GM18858 (cell line): ENCODE measurements around the gene BRME1.
"Not testable (repeated sequence)": the region's sequence is repeated elsewhere in the genome, so short reads cannot be mapped to it uniquely, and the experiment has no call there.

Experiments used
- ATAC-seq: cut with Tn5 transposase; IDR thresholded peaks from one replicate; pipeline ENCODE4 v1.9.1; 2021; ENCODE audit not compliant: unreplicated experiment

The BRME1 gene

DNA sequence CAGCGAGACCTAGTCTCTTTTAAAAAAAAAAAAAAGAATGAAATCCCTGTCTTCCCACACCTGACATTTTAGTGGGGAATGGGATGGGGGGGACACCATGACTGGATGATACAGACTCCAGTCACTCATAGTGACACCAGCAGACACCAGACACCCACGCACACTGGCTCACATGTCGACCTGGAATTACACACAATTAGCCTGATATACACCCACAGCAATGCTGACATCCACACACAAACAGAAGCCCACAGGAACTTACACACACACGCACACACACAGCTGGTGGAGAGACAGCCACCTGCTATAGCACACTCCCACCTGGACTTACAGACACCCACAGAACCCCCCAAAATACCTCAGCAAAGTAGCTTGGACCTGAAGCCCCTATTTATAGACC lies 37.3 kb downstream of the BRME1 start:
- no peak for ATAC-seq

DNA sequence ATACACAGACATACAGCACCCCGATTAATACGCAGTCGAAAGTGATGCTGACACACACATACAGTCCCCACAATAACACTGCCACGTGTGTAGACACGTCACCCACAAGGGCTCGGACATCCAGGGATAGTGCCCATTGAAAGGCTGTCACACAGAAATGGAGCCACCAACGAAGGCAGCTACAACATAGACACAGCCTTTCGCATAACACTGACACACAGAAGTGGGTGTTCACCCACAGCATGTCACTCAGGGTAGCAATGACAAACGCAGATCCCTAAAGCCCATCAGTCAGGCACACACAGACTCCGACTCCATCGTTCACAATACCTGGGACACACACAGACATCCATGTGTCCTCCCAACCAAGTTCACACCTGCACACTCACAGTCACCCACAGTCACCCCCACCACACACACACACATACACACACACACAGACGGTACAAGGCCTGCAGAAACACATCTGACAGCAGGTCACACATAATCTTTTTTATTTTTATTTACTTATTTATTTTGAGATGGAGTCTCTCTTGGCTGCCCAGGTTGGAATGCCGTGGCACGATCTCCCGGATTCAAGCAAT lies 39.4 kb downstream of the BRME1 start:
- no peak for ATAC-seq

DNA sequence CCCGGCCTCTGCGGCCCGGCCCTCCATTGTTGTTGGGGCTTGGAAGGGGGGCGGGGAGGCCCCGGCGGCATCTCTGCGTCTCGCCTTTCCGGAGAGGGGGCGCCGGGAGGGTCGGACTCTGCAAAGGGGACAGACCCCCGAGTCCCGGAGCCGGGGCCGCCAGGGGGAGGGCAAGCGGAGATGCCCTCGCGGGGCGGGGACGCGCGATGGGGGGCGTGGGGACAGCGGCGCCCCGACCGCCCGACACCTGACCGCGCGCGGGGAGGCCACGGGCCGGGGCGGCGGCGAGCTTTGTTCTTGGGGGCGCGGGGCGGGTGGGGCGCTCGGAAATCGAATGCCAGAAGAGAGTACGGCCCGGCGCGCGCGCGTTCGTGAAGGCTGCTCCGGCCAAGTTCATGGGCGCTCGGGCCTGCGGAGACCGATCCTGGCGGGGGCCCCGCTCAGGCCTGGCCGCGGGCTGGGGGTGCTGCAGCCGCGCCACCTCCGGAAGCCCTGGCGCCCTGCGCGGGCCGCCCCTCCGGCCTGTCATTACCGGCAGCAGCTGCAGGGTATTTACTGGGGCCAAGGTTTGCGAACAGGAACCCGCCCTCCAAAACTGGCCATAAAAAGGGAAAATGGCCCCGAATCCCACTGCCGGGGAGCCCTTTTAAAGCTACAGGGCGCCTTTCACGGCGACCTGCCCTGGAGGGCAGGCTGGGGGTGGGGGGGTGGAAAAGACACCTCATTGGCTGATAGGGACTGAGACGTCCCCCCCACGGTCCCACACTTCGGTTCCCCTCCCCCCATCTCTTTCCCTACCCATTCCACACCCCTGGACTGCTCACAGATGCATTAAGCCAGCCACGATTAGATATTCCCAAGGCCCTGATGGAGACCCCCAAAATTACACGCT lies 40.1 kb downstream of the BRME1 start:
- no peak for ATAC-seq

DNA sequence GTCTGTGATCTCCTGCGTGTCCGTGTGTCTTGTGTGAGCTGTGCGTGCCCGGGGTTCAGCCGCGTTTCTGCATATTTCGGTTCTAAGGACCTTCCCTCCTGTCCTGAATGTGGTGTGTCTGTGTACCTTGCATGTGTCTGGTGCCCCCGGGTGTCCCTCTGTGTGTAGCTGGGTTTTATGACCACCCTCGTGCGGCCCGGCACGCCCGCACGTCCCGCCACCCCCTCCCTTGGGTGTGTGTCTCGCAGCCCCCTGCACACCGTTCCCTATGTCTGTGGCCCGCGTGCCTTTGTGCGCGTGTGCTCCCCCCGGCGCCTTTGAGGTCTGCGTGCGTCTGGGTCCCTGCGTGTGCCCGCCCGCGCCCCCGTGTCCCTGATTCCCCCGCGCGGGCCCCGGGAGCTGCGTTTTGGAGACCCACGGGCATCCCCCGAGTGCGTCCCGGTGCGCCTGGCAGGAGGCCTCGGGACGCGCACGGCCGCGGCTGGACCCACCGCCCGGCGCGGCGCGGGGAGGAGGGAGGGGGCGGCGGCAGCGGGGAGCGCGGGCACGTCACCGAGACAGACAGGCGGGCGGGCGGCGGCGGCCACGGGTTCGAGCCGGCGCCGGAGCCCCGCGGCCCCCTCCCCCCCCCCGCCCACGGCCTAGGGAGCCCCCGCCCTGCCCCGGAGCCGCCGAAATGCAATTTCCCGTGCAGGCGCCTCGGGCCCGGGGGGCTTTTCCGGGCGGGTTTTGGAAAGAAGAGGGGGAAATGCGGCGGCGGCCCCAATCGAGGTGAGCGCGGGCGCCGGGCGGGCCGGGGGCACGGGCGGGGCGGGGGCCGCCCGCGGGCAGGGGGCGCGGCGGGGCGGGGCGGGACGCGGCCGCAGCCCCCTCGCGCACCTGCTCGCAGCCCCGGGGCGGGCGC lies 41.0 kb downstream of the BRME1 start:
- no peak for ATAC-seq

DNA sequence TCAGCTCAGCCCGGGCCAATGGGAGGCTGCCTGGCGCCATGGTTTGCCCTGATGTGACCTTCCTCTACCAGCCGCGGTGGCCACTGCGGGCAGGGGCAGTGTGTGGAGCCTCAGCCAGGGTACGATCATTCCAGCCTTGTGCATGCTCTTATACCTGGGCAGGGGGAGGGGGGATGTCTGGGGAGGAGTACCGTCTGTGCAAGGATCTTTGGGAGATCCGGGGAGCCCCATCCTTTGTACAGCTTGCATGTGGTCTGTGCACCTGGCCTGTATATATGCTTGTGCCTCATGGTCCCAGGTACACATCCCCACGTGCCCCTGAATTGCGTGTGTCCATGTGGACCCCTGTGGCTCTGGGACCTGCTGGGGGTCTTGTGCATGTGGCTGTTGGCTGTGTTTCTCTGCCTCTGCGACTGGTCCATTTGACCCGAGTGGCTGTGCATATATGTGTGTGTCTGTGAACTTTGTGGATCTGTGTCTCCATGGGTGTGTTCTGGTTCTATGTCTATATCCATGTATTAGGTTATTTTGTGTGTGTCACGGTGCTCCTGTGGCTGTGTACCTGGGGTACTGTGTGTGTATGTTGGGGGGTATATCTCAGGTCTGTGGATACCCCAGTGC lies 41.8 kb downstream of the BRME1 start:
- ATAC-seq: no peak

DNA sequence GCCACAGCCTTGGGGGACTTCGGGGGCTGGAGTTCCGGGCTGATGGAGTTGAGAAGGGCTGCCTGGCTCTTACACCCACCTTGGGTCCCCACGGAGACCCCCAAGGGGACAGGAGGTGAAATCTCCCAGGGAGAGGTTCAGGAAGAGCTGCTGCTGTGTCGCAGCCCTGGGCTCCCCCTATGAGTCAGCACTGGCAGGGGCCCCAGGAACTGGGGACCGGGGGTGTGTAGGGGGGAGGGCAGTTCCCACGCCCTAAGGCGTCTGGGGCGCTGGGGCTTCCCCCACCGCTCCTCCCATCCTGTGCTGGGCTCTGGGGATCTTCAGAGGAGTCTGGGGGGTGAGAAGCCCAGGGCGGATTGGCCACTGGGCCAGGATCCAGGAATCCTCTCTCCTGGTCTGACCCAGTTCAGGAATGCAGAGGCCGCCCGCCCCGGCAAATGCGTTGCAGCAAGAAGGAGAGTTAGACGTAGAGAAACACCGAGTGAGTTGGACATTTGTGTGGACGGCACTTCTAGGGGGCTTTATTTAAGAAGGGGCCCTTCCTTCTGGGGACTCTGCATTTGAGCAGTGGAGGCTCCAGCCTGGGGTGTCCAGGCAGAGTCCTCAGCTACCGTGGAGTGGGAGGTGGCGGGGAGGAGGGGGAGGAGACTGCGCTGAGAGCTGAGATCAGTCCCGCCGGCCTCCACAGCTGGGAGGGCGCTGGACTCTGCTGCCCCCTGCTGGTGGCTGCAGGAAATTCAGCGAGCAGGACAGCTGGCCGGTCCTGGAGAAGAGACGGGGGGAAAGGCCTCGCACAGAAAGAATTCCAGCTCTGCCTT lies 44.0 kb downstream of the BRME1 start:
- no peak for ATAC-seq

DNA sequence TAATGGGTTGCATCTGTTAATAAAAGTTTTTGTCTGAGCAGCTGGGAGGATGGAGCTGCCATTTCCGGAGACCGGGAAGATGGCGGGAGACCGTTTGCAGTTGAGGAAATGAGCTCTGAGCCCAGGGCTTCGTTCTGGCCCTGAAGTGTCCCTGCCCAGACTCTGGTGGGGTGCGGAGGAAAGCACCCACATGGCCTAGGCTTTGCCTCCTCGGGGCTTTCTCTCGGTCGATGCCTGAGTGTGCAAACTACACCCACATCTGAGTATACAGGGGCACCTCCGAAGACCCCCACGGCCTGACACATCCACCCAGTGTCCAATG lies 44.6 kb downstream of the BRME1 start:
- no peak for ATAC-seq

DNA sequence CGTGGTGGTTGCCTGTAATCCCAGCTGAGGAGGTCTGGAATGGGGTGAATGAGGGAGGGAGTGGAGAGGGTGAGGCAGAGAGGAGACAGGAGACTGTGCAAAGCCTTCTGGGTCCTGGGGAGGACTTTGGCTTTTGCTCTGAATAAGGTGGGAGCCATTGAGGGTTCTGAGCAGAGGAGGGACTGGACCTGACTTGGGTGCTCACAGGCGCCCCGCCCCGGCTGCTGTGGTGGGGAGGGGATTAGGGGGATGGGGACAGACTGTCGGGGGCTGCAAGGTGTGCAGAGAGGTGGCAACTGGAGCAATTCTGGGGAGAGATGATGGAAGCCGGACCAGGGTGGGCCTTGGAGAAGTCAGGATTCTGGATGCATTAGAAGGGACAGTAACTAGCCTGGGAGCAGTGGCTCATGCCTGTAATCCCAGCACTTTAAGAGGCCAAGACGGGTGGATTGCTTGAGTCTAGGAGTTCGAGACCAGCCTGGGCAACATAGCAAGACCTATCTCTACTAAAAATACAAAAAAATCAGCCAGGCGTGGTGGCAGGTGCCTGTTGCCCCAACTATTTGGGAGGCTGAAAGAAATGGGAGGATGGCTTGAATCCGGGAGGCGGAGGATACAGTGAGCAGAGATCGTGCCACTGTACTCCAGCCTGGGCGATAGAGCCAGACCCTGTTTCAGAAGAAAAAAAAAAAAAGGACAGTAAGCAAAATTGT lies 45.1 kb downstream of the BRME1 start:
- ATAC-seq: no peak

DNA sequence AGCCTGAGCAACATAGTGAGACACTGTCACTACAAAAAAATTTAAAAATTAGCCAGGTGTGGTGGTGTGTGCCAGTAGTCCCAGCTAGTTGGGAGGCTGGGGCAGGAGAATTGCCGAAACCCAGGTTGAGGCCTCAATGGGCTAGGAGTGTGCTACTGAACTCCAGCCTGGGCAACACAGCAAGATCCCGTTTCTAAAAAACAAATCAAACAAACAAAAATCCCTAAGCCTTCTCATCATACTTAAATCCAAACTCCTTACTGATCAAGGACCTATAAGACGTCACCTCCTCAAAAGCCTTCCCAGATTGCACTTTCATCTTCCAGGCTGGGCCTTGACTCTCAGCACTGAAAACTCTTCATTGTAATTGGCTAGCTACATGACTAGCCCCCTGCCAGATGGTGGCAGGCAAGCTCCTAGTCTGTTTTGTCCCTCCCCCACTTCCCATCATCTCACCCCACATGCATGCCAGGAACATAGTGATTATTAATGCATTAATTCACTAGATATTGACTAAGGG lies 46.5 kb downstream of the BRME1 start:
- ATAC-seq: no peak

DNA sequence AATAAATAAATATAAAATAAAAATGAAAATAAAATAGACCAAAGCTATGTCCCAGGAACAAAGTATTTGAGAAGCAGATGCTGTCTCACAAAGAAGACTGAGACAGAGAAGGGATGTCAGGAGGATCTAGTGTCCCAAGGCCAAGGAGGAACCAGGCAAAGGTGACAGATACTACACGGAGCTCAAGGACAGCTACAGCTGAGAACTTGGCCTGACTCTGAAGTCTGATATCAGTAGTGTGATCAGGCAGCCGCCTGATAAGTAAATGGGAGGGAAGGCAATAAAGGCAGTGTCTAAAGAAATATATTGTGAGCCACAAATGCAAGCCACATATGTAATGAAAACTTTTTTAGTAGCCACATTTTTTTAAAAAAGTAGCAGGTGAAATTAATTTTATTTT lies 49.4 kb downstream of the BRME1 start:
- ATAC-seq: no peak

DNA sequence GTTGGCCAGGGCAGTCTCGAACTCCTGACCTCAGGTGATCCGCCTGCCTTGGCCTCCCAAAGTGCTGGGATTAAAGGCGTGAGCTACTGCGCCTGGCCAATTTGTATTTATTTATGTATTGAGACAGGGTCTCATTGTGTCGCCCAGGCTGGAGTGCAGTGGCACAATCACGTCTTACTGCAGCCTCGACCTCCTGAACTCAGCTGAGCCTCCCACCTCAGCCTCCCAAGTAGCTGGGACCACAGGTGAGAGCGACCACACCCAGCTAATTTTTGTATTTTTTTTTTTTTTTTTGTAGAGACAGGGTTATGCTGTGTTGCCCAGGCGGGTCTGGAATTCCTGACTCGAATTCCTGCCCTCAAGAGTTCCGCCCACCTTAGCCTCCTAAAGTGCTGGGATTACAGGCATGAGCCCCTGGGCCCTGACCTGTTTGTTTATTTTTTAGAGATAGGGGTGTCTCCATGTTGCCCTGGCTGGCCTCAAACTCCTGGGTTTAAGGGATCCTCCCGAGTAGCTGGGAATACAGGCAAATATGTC lies 53.7 kb downstream of the BRME1 start:
- ATAC-seq: not testable (repeated sequence)

DNA sequence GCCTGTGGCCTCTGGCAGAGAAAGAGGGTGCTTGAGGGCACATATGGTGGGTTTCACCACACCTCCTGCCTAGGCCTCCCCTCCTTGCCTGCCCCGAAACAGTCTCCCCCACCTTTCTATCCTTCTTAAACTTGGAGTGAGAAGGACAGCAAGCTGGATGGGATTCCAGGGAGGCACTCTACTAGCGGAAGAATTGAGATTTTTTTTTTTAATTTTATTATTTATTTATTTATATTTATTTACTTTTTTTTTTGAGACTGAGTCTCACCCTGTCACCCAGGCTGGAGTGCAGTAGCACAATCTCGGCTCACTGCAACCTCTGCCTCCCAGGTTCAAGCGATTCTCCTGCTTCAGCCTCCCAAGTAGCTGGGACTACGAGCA lies 54.2 kb downstream of the BRME1 start:
- not testable (repeated sequence) for ATAC-seq

DNA sequence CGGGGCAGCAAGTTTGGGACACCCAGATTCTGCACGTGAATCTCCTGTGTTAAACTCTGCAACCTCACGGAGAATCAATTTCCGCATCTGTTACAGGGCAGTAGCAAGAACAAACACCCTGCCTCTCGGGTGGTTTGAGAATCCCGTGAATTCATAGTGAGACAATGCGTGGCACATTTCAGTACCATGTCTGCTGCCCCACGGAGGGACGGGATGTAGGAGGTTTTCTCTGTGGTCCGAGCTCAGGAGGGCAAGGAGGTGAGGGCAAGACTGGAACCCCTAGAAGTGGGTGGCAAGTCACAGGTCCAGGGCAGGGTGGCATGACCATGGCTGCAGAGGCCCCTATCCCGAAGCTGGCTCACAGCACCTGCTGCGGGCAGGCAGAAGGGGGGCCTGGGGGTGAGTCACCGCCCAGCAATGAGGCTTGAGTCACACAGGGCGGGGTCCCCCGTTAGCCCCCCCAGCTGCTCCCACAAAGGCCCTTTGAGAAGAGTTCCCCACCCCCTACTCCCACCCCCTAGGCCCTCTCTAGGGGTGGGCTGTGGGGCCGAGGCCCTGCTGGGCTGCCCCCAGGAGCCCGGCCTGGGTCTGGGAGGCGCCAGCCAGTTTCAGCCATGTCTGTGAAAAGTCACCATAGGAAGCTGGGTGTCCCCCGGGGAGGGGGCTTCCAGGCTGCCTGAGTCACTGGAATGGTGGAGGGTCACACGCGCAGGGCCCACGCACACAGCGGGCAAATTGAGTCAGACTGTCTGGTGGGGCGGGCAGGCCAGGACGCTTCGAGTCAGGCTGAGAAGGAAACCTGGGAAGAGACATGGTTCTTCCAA lies 54.8 kb downstream of the BRME1 start:
- ATAC-seq: no peak

DNA sequence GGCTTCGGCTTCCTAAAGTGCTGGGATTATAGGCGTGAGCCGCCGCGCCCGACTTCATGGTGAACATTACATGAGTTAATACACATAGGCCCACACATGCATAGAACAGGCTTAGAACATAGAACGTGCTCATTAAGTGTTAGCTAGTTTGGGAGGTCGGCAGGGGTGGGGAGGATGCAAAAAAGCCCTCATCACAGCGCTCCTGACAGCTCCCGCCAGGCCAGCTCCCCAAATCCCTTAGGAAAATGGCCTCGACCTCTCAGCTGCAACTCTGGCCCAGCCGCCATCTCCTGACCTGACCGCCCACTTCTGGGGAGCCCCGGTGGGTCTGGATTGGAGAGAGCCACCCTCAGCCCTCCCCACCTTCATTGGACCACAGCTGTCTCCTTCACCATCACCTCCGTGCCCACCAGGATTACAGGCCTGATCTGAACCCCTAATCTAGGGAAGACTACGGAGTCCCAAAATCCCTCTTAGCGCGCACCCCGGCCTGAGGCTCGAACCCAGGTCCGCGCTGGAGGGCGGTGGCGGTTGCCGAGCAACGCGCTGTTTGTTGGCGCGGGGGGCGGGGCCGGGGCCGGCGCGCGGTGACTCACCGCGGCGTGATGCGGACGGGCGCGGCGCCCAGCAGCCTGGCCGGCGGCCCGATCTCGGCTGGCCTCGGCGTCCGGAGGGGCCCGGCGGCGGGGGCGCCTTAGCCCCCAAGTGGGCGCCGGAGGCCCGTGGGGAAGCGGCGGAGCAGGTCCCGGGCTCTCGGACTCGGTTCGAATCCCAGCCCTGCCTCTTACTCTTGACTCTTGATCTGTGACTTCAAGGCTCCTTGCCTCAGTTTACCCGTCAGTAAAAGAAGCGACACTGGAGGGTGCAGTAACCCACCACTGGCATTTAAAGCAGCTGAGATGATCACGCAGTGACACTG lies 55.7 kb downstream of the BRME1 start:
- ATAC-seq: no peak

DNA sequence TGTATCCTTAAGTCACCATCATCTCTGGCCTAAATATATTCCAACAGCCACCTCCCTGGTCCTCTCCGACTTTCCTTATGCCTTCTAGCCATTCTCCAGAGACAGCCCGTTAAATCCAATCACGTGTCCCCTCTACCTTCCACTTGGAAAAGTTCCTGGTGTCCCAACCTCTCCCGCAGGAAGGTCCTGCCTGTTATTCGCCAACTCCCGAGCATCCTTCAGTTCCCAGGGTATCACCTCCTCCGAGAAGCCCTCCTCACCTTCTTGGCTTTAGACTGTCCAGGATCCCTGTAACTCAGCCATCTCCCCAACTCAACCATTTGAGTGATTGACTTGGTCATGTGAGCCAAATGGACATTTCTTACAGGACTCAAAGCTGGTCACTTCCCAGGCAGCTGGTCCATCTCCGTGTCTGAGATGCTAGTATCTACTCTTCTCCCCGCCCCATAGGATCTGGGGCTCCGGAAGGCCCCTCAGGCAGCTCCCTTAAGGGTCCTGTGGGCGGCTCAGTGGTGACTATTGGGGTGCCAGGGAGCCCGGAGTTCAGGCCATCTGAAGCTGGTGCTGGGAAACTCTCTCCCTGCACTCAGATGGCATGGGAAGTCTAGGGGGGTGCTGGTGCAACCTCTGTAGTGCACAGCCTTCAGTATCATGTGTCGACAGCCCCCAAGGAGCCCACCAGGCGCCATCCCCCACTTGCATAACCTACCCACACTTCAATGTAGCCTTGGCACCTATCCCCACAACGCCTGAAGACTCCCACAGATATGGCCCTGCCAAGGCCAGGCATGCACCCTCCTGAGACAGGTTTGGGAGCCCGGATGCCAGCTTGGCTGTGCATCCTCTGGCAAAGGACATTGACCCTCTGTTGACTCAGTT lies 56.9 kb downstream of the BRME1 start:
- ATAC-seq: no peak

DNA sequence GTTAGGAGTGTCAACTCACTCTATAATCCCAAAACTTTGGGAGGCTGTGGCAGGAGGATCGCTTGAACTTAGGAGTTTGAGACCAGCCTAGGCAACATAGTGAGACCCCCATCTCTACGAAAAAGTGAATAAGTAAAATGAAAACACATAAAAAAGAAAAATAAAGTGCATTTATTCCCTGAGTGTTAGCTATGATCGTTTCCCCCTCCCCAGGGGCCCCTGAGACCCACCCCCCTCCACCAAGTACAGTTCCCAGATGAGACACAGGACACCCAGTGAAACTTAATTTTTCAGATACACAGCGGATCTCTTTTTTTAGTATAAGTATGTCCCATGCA lies 57.6 kb downstream of the BRME1 start:
- no peak for ATAC-seq
